Suppressor macrophage (primary cell): ENCODE results near the gene HSD3B2.

ENCODE experiments used
- DNase-seq, 4 experiments: peaks; one replicate each; pipeline ENCODE4 v3.0.0-alpha.2; 2020 to 2022

HSD3B2 gene

GRCh38 chr1:119397986-119398385, 17.0 kb upstream of the HSD3B2 start:
- no peak for DNase-seq

- no peak for DNase-seq
These were observed 10.2 kb upstream of the HSD3B2 start for GRCh38 chr1:119404736-119405135.

DNA sequence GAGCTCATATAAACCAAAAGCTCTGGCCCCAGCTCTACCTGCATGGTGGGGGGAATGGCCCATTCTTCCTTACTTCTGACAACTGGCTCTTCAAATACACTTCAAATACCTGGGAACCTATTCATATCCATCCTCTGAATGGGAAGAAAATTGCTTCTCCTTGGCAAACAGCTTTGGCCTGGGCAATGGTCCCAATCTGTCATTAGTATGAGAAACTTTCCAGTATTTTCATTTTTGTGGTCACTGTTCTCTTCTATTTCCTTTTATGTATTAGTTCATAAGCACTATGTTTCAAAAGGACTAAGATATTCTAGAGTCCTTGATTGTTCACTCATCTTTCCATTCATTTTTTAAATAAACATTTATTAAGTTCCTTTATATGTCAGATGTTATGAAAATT, 5.2 kb upstream of the HSD3B2 start:
- DNase-seq: no peak

- no peak for DNase-seq
These were observed 4.0 kb upstream of the HSD3B2 start for GRCh38 chr1:119410961-119411360.

DNA sequence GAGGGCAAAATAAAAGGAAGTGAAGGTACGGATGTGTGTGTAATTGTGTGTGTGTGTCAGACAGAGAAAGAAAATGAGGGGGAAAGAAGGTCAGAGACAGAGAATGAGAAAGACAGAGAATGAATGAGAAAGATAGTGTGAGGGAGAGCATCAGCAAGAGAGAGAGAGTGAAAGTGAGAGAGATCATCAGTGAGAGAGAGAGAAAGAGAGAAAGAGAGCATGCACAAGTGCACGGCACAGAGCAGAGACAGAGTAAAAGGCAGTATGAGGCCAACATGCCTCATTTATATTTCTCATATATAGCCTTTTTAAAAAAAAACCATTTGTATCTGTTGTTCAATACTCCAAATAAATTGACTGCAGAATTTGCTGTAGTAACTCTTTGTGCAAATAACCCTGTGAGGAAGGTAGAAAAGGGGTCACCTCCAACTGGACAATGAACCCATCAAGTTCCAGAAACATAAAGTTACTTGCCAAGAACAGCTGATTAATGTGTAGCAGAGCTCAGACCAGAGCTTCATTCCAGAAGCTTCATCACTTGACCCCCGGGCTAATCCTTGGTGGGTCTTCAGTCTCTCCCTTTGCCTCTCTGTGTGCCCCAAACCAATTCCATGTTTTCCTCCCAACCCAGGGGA, 1.2 kb downstream of the HSD3B2 start:
- DNase-seq: no peak

DNA sequence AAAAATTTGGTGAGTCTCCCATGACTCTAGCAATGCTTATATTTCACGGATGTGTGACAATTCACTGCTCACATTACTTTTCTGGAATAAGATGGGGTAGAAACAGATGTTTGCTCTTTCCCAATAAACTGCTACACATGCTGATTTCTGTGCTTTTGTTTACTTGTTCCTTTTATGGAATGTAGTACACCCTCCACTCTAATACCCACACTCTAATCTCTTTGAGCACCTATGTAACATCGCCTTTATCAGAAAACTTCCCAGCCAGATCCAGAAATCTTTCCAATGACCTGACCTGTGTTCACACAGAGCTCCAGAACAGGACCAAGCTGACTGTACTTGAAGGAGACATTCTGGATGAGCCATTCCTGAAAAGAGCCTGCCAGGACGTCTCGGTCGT, 4.2 kb downstream of the HSD3B2 start:
- no peak for DNase-seq

- no peak for DNase-seq
These were observed 5.7 kb downstream of the HSD3B2 start for GRCh38 chr1:119420638-119421037.

DNA sequence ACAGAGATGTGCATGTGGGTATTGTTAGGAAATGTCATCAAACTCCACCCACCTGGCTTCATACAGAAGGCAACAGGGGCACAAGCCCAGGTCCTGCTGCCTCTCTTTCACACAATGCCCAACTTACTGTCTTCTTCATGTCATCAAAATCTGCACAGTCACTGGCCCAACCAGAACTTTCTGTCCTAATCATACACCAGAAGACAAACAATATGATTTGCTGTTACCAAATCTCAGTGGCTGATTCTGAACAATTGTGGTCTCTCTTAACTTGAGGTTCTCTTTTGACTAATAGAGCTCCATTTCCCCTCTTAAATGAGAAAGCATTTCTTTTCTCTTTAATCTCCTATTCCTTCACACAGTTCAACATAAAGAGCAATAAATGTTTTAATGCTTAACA, 7.7 kb downstream of the HSD3B2 start:
- DNase-seq: no peak

GRCh38 chr1:119428991-119429390, 14.0 kb downstream of the HSD3B2 start:
- DNase-seq: no peak

DNA sequence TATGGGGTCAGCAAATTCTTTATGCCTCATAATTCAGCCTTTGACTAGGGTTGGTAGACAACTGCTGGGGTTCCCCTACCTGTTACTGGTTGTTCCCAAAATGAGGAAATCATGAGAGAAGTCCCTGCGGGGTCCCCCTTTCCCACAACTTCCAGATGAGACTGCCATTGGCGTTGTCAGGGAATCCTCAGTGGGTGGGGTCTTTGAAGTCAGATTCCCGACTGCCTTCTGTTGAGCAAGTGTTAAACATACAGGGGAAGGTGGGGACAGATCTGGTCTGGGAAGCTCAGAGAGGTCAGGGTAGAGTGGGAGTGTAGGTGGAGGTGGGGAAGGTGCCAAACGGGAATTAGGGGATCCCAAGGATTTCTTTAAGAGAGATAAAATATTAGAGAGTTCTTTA, 14.7 kb downstream of the HSD3B2 start:
- no peak for DNase-seq

GRCh38 chr1:119430486-119430885, 15.5 kb downstream of the HSD3B2 start:
- no peak for DNase-seq

- DNase-seq: no peak
These were observed 16.9 kb downstream of the HSD3B2 start for GRCh38 chr1:119431836-119432235.

DNA sequence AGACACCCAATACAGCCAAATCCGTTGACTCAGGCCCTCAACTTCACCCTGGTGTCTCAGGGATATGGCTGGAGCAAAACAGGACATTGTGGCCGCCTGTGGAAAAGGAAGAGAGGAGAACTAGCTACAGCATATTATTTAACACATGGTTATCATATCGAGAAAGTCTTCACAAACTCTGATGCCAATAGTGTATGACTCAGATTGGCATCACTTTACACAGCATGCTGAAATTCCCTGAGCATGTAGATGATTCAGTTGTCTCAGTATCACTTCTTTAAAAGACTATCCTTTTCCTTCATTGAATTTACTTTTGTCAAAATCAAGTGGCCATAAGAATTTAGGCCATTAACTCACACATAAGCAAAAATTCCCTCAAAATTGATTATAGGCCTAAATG, 20.1 kb downstream of the HSD3B2 start:
- no peak for DNase-seq

GRCh38 chr1:119438761-119439160, 23.8 kb downstream of the HSD3B2 start:
- no peak for DNase-seq

- no peak for DNase-seq
These were observed 25.9 kb downstream of the HSD3B2 start for GRCh38 chr1:119440721-119441307.

GRCh38 chr1:119442756-119443155, 27.8 kb downstream of the HSD3B2 start:
- DNase-seq: no peak

GRCh38 chr1:119446321-119446720, 31.4 kb downstream of the HSD3B2 start:
- DNase-seq: no peak

DNA sequence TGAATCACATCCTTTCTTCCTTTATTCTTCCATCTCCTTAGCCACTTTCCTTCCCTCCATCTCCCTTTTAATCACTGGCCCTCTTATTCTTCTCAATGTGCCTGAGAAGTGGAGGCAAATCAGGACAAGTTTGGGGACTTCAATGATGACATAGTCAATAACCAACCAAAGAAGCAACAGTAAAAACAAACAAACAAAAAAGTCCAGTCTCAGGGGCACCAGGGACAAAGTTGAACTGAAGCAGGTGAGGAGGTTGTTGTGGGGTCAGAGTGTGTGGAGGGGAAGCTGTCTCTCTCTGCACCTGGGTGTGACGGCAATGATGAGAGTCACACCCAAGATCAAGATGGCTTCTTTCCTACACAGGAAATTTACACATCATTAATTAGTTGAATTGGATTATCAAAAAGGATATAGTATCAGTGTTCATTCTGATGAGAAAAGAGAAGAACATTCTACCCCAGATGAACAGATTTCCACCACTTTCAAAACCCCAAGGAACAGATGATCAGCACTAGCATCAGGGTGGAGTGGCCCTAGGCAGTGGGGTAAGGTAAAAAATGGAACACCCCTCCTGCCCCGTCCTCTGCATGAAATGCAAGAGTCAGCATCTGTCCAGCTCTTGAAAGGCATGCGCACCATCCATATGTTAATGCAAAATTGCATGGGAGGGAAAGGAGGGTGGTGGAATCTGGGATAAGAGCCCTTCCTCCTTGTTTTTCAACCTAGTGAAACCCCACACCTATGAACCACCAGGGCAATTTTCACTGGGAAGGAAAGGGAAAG, 32.6 kb downstream of the HSD3B2 start:
- DNase-seq: no peak

DNA sequence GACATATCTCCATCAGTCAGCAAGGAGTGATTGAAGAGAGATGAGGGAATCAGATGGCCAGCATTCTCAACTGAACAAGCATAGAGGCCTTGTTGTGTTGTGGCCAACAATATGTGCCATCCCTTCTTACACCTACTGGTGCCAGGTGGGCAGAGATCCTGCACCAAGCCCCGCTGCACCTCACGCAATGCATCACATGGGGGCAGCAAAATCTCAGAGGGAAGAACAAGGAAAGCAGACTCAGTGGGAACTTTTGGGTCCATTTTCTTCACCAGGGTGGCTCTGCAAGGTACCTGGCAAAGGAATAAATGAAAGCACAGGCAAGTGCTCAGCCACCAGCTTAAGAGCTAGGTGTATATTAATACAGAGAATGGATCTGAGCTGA, 33.2 kb downstream of the HSD3B2 start:
- no peak for DNase-seq

DNA sequence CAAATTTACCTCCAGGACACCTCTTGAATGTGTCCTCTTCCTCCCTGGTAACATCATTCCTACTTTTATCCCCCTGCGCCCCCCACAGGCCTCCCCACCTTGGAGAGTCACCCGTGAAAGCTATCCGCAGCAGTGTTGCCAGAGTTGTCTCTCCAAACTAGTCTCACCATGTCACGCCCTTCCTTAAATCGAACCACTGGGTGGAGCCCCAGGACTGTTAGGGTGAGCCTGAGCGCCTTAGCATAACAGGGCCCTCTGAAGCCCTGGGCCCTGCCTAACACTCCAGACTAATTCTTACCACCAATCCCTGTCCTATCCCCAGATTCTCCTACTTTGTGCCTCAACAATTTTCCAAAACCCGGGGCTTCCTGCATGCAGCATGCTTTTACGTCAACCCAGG, 35.0 kb downstream of the HSD3B2 start:
- no peak for DNase-seq

- no peak for DNase-seq
These were observed 36.2 kb downstream of the HSD3B2 start for GRCh38 chr1:119451158-119451557.

DNA sequence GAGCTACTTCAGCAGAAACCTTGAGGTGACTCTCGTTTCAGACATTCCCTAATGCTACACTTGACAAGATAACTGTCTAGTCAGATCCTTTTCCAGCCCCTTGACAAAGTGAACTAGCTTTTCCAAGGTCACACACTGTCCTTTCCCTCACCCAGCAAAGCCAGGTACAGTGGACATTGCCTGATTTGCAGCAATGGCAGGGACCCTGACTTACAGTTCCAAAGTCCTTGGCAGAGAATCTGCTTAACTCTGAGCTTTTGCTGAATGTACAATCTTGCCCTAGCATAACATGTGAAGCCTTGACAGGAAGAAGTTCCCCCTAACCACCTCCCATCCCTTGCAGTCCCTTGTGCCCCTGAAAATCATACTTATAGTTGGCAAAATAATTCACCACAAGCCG, 37.1 kb downstream of the HSD3B2 start:
- DNase-seq: no peak

DNA sequence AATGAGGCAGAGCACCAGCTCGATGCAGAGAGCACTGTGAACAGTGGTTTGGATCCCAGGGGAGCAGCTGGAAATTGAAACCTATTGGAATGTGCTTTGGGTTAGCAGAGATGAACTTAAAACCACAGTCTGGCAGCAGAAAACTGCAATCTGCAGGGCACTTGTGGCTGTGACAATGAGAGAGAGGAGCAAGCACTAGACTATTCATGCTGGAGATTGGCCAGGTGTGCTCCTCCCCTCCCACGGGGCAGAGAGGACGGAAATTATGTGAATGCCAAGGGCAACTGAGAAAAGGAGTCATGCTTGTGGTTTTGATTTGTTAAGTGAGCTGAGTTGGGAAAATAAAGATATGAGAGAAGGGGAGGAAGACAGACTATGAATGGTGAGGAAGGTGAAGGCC, 38.1 kb downstream of the HSD3B2 start:
- DNase-seq: no peak

GRCh38 chr1:119462964-119463363, 48.0 kb downstream of the HSD3B2 start:
- no peak for DNase-seq
